Measurements from ENCODE around the gene DBP. TPM values are rescaled to one million over a fixed set of nuclear protein-coding genes. Genes with fewer than 3 reads are reported as not detected.
A peak's percentile ranks its signal among the peaks of the same experiment; 100 is the strongest.
"Not testable (repeated sequence)": the region's sequence is repeated elsewhere in the genome, so short reads cannot be mapped to it uniquely, and the experiment has no call there.

The DBP gene
- polyA plus RNA-seq (ENCODE audit: insufficient read length in 10 of 10), result 1 to 10 TPM; 3.9 to 9.7 (median 6.0) TPM
- long read RNA-seq, donor 1, transcript DBP-201 (4 exons, 2,229 nt), result major isoform, 5 of 5 reads
- long read RNA-seq, donor 1, partial matches to known transcripts, result 0 of 5 reads
- long read RNA-seq, donor 1, other reads (novel, unspliced or antisense), result 0 of 5 reads
- long read RNA-seq, donor 2, partial matches to known transcripts, result 0 of 3 reads
- long read RNA-seq, donor 2, other reads (novel, unspliced or antisense), result 0 of 3 reads
- long read RNA-seq, donor 3, result 0 reads
- long read RNA-seq, donor 4, full-length matches to known transcripts, result 4 of 4 reads
- long read RNA-seq, donor 4, partial matches to known transcripts, result 0 of 4 reads
- long read RNA-seq, donor 4, other reads (novel, unspliced or antisense), result 0 of 4 reads
- long read RNA-seq, donor 5, full-length matches to known transcripts, result 3 of 3 reads
- long read RNA-seq, donor 5, partial matches to known transcripts, result 0 of 3 reads
- long read RNA-seq, donor 5, other reads (novel, unspliced or antisense), result 0 of 3 reads
- long read RNA-seq, donor 6, partial matches to known transcripts, result 0 of 5 reads
- long read RNA-seq, donor 6, other reads (novel, unspliced or antisense), result 0 of 5 reads
- long read RNA-seq, donor 7, full-length matches to known transcripts, result 1 of 1 reads
- long read RNA-seq, donor 7, partial matches to known transcripts, result 0 of 1 reads
- long read RNA-seq, donor 7, other reads (novel, unspliced or antisense), result 0 of 1 reads
- long read RNA-seq, donor 8, full-length matches to known transcripts, result 1 of 1 reads
- long read RNA-seq, donor 8, partial matches to known transcripts, result 0 of 1 reads
- long read RNA-seq, donor 8, other reads (novel, unspliced or antisense), result 0 of 1 reads
- long read RNA-seq, donor 9, result 0 reads

DNA sequence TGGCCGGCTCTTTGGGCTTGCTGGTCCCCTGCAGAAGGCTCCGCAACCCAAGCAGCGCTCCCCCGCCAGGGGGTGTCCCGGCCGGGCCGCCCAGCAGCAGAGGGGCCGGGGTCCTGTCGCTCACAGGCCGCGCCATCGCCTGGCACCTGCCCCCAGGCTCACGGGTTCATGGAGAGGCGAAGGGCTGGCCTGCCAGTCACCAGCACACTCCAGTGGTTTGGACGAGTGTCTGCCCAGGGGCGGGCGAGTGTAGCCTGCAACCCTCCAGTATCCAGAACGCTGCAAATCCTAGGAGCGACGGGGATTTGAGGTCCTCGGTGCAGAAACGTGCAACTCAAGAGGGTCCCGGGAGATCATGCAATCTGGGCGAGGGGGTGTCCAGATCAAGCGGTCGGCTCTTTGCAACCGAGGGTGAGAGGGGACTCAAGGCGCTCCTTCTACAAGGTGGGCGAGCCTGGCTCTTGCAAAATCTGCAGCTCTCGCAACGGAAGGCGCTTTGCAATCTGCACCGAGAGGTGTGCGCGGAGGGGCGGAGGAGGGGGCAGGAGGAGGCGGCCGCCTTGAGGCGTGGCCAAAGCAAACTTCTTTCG lies at the start of gene DBP:
DBP (minus strand) TSS at position 521 of the 590 bp plus-strand sequence; CDS start at position 136, 385 bp downstream.
- no peak for DNase-seq

DNA sequence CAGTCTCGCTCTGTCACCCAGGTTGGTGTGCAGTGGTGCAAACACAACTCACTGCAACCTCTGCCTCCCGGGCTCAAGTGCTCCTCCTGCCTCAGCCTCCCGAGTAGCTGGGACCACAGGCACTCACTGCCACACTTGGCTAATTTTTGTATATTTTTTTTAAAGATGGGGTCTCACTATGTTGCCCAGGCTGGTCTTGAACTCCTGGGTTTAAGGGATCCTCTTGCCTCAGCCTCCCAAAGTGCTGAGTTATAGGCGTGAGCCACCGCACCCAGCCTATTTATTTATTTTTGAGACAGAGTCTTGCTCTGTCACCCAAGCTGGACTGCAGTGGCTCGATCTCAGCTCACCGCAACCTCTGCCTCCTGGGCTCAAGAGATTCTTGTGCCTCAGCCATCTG lies 49.5 kb upstream of the DBP start:
- DNase-seq, result not testable (repeated sequence)

DNA sequence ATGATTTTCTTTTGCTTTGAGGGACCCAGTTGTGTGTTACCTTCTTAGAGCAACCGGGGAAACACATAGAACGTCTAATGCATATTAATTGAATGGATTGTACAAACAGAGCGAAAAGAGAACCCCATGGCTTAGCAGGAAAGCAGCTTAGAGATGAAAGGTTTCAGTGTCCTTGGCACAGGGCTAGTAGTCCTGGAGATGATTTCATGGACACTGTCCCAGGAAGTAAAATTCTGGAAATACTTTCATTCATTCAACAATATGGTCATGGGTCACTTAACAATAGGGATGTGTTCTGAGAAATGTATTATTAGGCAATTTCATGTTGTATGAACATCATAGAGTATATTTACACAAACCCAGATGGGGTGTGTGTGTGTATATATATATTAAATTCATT lies 48.9 kb upstream of the DBP start:
- no peak for DNase-seq

DNA sequence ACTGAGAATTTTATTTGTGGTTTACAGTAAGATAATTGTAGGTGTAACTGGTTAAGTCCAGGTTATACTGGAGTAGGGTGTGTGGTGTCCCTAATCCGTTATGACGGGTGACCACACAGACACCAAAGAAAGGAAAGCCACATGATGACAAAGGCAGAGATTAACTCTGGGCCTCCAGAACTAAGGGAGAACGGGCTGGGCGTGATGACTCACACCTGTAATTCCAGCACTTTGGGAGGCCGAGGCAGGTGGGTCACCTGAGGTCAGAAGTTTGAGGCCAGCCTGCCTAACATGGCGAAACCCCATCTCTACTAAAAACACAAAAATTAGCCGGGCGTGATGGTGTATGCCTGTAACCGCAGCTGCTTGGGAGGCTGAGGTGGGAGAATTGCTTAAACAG lies 48.4 kb upstream of the DBP start:
- no peak for DNase-seq

DNA sequence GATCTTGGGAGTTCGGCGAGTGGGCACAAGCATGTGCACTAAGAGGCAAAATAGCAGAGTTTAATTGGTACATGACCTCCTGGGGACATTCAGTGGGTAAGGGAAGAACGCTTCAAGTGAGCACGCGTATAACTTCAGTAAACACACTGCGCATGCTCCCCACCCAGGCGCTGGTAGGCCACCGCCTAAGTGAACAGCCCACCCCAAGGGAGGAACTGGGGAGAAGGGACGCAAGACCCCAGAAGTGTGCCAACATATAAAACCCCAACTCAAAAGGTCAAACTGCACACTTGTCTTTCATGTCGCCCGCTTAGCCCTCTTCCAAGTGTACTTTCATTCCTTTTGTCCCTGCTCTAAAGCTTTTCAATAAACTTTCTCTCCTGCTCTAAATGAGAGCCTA lies 46.2 kb upstream of the DBP start:
- peak; percentile 51 to 83 (median 81) for DNase-seq

DNA sequence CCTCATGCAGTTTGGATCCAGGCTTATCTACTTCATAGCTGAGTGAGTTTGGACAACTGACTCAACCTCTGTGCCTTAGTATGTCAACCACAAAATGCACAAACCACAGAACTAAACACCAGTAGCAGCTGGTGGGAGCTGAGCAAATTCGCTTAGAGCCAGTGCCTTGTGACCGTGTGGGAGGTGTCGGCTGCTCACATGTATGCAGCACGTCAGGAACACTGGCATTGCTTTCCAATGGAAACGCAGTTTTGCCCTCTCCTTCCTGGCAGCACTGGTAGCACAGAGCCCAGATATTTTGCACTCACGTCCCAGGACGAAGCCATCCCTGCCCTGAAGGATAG lies 43.9 kb upstream of the DBP start:
- no peak for DNase-seq

DNA sequence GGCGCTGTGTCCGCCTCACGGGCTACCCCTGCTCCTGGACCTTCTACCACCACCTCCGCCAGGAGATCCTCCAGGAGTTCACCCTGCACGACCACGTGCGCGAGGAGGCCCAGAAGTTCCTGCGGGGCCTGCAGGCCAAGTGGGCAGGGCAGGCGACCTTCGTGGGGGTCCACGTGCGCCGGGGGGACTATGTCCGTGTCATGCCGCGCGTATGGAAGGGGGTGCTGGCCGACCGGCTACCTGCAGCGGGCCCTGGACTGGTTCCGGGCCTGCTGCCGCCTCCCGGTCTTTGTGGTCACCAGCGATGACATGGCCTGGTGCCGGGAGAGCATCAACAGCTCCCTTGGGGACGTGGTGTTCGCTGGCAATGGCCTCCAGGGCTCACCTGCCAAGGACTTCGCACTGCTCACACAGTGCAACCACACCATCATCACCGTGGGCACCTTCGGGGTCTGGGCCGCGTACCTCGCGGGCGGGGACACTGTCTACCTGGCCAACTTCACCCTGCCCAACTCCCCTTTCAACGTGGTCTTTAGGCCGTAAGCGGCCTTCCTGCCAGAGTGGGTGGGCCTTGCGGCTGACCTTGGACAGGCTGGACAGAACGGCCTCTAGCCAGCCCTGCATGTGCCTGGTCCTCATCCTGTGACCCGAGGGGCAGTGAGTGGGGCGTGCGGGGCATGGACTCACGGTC lies 43.4 kb upstream of the DBP start:
- no peak for DNase-seq

DNA sequence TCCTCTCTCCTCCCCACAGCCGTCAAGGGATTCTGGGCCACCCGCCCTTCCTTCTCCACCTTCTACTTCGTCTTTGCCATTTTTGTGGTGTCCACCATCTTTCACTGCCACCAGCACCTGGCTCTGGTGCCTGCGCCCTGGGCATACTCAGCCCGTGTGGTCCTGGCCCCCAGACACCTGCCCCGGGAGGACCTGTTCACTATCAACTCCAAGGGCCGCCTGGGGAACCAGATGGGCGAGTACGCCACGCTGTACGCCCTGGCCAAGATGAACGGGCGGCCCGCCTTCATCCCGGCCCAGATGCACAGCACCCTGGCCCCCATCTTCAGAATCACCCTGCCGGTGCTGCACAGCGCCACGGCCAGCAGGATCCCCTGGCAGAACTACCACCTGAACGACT lies 42.8 kb upstream of the DBP start:
- DNase-seq, result not testable (repeated sequence)

DNA sequence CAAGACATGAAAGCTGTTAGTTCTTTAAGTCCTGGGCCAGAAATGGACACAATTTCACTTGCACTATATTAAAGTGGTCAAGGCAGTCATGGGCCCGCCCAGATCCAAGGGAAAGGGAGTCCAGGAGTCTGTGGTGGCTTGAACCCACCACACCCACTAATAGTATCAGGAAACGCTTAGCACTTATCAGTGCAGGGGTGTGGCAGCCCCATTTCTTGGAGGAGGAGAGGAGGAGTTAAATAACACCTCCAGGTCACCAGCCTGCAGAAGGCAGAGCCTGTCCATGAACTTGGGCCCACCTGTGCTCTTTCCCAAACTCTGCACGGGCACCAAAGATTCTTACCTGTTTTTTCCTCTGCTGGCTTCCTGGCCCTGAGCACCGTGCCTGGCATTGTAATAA lies 41.0 kb upstream of the DBP start:
- no peak for DNase-seq

- no peak for DNase-seq
These were observed 39.7 kb upstream of the DBP start for GRCh38 chr19:48676887-48677286.

GRCh38 chr19:48676487-48676886 lies 39.3 kb upstream of the DBP start:
- no peak for DNase-seq

- DNase-seq, result peak; percentile 81 to 90 (median 82)
These were observed 38.0 kb upstream of the DBP start for GRCh38 chr19:48674921-48675824.

DNA sequence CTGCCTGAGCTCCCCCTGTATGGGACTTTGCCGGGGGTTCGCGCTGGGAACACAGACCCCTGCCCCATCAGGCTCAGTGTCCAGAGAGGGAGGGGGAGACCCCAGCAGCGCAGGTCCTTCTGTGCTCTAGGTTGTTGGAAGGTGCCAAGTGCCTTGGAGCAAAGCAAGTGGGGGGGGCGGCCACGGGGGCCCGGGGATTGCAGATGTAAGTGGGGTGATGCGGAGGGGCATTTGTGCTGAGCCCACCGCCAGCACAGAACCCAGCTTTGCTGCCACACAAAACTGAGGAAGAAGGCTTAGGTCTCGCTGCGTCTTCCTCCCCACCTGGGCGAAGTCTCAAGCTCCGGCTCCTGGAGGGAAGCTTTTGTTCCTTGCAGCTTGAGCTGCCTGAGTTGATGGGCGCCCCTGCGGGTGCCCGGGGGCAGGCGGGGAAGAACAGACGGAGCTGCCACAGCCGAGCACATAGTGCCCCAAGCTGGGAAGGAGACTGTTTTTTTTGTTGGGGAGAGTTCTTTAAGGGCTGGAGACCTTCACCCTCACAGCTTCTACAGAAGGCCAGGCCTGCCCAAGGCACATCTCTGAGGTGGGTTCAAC lies 37.1 kb upstream of the DBP start:
- no peak for DNase-seq

DNA sequence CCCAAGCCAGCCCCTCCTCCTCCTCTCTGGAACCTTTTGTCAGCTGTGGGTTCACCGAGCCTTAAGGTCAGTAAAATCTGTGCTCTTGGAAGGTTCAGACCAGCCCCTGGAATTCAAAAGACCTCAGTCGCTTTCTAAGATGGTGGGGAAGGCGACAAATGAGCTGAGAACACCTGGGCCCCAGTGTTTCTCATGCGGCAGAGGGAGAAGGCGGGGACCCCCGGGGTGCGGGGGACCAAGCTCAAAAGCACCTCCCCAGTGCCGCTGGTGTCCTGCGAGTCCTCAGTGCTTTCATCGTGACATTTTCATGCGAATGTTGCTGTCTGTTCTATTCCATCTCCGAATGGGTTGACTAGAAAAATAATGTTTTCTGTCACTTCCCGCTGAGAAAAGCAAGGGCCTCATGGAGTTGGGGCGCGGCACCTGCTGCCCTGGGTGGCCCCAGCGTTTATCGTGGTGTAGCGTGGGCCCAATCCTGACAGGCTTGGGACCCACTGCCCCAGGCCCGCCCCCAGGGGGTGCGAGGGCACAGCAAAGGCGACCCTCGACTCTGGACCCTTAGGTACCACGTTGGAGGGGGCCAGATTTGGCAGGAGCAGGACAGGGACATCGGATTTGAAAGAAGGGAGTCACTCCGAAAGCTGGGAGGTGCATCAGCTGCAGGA lies 36.4 kb upstream of the DBP start:
- no peak for DNase-seq

GRCh38 chr19:48672994-48673393 lies 35.8 kb upstream of the DBP start, which contains the start of gene NTN5:
Gene NTN5 (minus strand): TSS chr19:48673017. CDS start chr19:48670986, 2,031 bp downstream.
- DNase-seq, result no peak

GRCh38 chr19:48671446-48671995 lies 34.3 kb upstream of the DBP start:
- DNase-seq, result no peak

- DNase-seq, result peak in 1 of 3 donors; percentile 46
These were observed 33.7 kb upstream of the DBP start for GRCh38 chr19:48670699-48671445.

- DNase-seq, result no peak
These were observed 32.9 kb upstream of the DBP start for GRCh38 chr19:48669903-48670668.

All from muscle of back (tissue), 13 donors.